Loucy (cell line): ENCODE measurements around the gene SLC28A1.

Source experiments
- CTCF ChIP-seq: fragments of 200-600 bp; sonication (generic); conservative IDR thresholded peaks from 2 replicates; pipeline ENCODE4 v1.5.1; 2014; ENCODE audit warnings: mild to moderate bottlenecking, antibody characterized with exemption, low read length
- EZH2phosphoT487 ChIP-seq: fragments of 200-600 bp; IDR thresholded peaks from 2 replicates; pipeline ENCODE4 v1.6.1; 2018; ENCODE audit warnings: antibody characterized with exemption, mild to moderate bottlenecking, moderate library complexity, borderline replicate concordance

- no peak for TF ChIP-seq CTCF
- no peak for TF ChIP-seq EZH2phosphoT487
Observed at GRCh38 chr15:84969257-84969656, 84.8 kb downstream of the SLC28A1 start.
